Measurements from ENCODE around the gene TSPAN10. TPM values are rescaled to one million over a fixed set of nuclear protein-coding genes. Genes with fewer than 3 reads are reported as not detected.

The TSPAN10 gene
- polyA plus RNA-seq, 1 donor from 2014 or later: 0.36 TPM

DNA sequence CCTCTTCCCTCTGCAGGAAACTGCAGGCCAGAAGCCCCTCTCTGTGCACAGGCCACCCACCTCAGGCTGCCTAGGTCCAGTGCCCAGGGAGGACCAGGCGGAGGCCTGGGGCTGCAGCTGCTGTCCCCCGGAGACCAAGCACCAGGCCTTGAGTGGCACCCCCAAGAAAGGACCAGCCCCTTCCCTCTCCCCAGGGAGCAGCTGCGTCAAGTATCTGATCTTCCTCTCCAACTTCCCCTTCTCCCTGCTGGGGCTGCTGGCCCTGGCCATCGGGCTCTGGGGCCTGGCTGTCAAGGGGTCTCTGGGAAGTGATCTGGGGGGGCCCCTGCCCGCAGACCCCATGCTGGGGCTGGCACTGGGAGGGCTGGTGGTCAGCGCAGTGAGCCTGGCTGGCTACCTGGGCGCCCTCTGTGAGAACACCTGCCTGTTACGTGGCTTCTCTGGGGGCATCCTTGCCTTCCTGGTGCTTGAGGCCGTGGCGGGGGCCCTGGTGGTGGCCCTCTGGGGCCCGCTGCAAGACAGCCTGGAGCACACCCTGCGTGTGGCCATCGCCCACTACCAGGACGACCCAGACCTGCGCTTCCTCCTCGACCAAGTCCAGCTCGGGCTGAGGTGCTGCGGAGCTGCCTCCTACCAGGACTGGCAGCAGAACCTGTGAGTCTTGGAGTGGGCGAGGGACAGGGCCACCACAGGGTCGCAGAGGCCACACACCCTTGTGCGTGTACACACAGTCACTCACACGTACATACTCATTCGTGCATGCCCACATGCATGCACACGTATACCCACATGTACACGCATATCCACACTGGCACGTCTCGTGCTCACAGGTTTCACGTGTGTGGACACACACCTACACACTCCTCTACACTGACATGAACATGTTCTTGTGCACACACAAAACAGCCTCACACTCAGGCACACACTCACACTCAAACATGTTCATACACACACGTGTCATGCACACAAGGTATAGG lies 8.3 kb downstream of the TSPAN10 start:
- peaks cover 11% of the 10 kb centered on the region for H3K27me3 Mint-ChIP-seq
- no peak overlapping the region for H3K4me3 Mint-ChIP-seq
- H3K4me1 Mint-ChIP-seq: no peaks in the 10 kb centered on the region
- no peaks in the 10 kb centered on the region for H3K9me3 Mint-ChIP-seq
- no peak overlapping the region for H3K27ac Mint-ChIP-seq
- H3K36me3 Mint-ChIP-seq: no peaks in the 10 kb centered on the region

DNA sequence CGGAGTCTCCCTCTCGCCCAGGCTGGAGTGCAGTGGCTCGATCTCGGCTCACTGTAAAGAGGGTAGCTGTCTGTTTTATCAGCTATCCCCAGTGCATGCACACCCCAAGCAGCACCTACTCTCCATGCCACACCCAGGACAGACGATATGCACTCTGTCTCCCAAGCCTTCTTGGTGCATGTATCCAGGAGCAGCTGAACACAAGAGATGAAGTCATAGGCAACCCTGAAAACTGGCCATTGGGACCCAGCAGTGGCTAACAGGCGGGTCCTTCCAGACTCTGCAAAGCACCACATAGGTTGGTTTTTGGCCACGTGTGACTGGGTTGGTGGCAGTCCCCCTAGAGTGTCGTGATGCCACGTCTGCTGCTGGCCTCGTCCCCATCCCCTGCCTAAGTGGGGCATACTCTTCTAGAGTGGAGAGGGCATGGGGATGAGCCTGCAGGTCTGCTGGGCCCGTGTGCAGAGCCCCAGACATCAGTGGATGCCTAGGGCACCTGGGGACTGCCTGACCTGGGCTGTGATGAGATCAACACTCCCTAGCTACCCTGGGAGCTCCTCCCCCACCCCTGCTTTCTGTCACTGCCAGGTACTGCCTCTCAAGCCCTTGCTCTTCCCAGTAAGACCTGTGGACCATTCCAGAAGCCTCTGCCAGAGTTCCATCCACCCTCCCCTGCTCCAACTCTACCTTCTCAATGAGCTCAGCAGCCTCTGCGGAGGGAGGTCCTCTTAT lies 10.0 kb downstream of the TSPAN10 start:
- no peak overlapping the region for H3K27ac Mint-ChIP-seq
- H3K27me3 Mint-ChIP-seq: peaks cover 14% of the 10 kb centered on the region
- H3K4me1 Mint-ChIP-seq: peaks cover 0 to 2% (median 0%) of the 10 kb centered on the region in 3 donors
- H3K4me3 Mint-ChIP-seq: peak overlapping the region in 1 of 4 donors; percentile 32
- no peaks in the 10 kb centered on the region for H3K36me3 Mint-ChIP-seq
- H3K9me3 Mint-ChIP-seq: no peaks in the 10 kb centered on the region

DNA sequence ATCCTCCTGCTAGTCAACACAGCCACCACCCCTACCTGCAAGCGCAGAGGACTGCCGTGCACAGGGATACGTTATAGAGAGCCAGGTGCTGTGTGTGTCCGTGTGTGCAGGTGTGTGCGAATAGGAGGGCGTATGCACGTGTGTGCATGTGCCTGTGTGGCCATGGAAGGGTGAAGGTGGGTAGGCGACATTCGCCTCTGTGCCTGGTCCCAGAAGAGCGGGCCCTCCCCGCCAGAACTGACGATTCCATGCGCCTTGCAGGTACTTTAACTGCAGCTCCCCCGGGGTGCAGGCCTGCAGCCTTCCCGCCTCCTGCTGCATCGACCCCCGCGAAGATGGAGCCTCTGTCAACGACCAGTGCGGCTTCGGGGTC lies 10.6 kb downstream of the TSPAN10 start:
- H3K4me1 Mint-ChIP-seq: peaks cover 0 to 2% (median 0%) of the 10 kb centered on the region in 3 donors
- peaks cover 14% of the 10 kb centered on the region for H3K27me3 Mint-ChIP-seq
- H3K9me3 Mint-ChIP-seq: no peaks in the 10 kb centered on the region
- peak overlapping the region in 1 of 4 donors; percentile 32 for H3K4me3 Mint-ChIP-seq
- H3K36me3 Mint-ChIP-seq: no peaks in the 10 kb centered on the region
- no peak overlapping the region for H3K27ac Mint-ChIP-seq

DNA sequence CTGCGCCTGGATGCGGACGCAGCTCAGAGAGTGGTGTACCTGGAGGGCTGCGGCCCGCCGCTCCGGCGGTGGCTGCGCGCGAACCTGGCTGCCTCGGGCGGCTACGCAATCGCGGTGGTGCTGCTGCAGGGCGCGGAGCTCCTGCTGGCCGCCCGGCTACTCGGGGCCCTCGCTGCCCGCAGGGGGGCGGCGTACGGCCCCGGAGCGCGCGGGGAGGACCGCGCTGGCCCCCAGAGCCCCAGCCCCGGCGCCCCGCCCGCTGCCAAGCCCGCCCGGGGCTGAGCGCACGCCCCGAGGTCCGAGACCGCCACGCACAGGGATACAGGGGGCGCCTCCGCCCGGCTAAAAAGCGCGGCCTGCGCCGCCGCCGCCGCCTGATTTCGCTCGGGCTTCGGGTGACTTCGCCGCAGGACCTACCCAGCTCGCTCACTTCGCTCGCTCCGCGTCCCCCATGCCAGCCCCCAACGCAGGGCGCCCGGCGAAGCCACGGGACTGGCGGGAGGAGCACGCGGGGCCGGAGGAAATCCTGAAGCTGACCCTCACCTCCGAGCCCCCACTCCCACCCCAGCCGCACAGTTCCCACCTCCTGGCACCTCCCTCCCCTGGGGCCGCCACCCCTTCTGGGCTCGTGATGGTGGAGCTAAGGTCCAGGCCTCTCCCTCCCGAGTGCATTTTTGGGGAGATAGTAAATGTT lies 11.2 kb downstream of the TSPAN10 start:
- Mint-ChIP-seq H3K36me3 (no peaks in the 10 kb centered on the region), H3K27me3 (peaks cover 16% of the 10 kb centered on the region), H3K4me1 (peaks cover 0 to 2% (median 0%) of the 10 kb centered on the region in 3 donors), H3K9me3 (no peaks in the 10 kb centered on the region), H3K4me3 (no peak overlapping the region), H3K27ac (no peak overlapping the region)

DNA sequence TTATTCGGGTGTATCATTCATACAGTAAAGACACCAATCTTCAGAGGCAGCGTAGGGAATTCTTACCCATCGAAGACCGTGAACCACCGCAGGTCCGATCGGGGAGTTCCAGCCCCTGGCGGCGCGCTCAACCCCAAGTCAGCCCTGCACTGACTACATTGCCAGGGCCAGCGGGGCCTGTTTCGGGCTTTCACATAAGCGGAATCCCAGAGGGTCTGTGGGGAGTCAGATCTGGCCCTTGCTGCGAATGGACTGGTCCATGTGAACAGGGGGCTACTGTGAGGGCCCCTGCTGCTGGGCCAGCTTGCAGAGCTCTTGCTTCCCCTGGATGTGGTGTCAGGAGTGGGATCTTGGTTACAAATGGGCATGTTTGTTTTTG lies 11.7 kb downstream of the TSPAN10 start:
- H3K27me3 Mint-ChIP-seq: peaks cover 21% of the 10 kb centered on the region
- no peaks in the 10 kb centered on the region for H3K9me3 Mint-ChIP-seq
- H3K27ac Mint-ChIP-seq: peak overlapping the region in 1 of 3 donors; percentile 27
- no peak overlapping the region for H3K4me3 Mint-ChIP-seq
- H3K36me3 Mint-ChIP-seq: no peaks in the 10 kb centered on the region
- H3K4me1 Mint-ChIP-seq: peaks cover 0 to 4% (median 3%) of the 10 kb centered on the region in 3 donors

DNA sequence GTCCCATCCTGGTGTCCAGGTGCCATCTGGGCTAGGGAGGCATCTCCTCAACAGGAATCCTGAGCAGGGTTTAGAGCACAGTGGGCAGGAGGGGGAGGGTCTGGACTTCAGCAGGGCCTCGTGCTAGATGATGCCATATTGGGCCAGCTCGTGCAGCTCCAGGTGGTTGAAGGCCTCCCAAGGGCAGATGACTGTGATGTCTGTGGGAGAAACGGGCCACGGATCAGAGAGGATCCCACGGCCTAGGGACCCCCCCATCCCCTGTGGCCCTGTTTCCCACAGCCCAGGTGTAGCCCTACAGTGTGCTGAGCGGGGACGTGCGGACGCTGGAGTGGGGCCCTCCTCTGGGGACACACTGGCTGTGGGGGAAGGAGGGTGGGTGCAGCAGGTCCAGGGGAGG lies 14.0 kb downstream of the TSPAN10 start:
- no peak overlapping the region for H3K4me3 Mint-ChIP-seq
- H3K27me3 Mint-ChIP-seq: peaks cover 29% of the 10 kb centered on the region
- H3K9me3 Mint-ChIP-seq: no peaks in the 10 kb centered on the region
- H3K27ac Mint-ChIP-seq: no peak overlapping the region
- H3K36me3 Mint-ChIP-seq: no peaks in the 10 kb centered on the region
- peaks cover 0 to 5% (median 3%) of the 10 kb centered on the region in 3 donors for H3K4me1 Mint-ChIP-seq

DNA sequence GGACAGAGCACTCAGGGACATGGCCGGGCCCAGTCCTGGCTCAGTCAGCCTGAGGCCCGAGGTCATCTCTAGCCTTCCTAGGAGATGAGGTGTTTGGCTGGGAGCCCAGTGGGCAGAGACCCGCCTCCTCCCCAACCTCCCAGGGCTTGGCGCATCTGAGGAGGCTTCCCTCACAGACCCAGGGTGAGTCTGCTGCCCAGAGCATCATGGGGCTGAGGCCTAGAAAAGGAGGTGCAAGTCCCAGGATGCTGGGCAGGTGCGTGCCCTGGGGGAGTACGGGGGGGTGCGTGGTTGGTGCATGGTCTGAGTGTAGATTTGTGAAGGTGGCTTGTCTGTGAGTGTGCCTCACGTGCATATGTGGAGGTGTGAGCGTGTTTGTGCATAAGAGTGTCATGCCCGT lies 14.7 kb downstream of the TSPAN10 start:
- peaks cover 29% of the 10 kb centered on the region for H3K27me3 Mint-ChIP-seq
- peak overlapping the region in 1 of 4 donors; percentile 34 for H3K4me3 Mint-ChIP-seq

DNA sequence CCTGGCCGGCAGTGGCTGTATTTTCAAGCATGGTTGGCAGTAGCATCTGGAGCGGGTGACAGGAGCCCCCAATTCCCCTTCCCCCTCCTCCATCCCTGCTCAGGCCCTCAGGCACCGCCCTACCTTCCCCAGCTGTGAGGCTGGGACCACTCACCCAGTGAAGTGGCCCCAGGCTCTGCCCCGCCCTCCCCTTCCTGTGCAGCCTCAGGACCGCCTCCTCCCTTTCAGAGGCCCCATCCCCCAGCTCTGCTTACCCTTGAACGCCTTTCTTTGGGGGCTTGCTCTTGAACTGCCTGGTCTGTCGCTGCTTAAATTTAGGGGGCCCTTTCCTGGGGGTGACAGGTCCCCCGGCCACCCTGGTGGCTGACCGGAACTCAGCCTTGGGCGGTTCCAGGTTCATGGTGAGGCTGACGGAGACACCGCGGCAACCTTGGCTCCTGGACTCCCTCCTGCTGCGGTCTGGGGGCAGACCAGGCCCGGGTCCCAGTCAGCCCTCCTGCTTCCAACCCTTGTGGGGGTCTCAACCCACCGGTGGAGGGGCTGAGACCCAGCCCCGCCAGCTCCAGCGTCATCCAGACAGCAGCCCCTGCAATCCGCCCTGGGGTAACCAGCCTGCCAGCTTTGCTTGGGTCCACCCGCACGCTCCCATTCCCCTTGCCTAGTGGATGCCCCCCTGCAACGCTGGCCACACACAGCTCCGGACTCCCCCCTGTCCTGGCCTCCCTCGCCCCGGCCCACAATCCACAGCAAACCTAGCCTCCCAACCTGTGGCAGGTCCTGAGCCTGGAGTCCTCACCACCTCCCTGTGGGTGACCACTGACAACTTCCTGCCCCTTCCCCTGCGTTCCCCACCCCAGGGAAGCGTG lies 16.1 kb downstream of the TSPAN10 start:
- Mint-ChIP-seq H3K9me3 (no peaks in the 10 kb centered on the region), H3K36me3 (no peaks in the 10 kb centered on the region), H3K4me1 (peaks cover 0 to 5% (median 3%) of the 10 kb centered on the region in 3 donors), H3K4me3 (peak overlapping the region; percentile 4 to 87 (median 71)), H3K27me3 (peaks cover 29% of the 10 kb centered on the region), H3K27ac (no peak overlapping the region)

More for the DNA sequence above, 14.7 kb downstream of the TSPAN10 start:
- H3K27ac Mint-ChIP-seq: no peak overlapping the region
- no peaks in the 10 kb centered on the region for H3K36me3 Mint-ChIP-seq
- peaks cover 0 to 5% (median 3%) of the 10 kb centered on the region in 3 donors for H3K4me1 Mint-ChIP-seq
- no peaks in the 10 kb centered on the region for H3K9me3 Mint-ChIP-seq

DNA sequence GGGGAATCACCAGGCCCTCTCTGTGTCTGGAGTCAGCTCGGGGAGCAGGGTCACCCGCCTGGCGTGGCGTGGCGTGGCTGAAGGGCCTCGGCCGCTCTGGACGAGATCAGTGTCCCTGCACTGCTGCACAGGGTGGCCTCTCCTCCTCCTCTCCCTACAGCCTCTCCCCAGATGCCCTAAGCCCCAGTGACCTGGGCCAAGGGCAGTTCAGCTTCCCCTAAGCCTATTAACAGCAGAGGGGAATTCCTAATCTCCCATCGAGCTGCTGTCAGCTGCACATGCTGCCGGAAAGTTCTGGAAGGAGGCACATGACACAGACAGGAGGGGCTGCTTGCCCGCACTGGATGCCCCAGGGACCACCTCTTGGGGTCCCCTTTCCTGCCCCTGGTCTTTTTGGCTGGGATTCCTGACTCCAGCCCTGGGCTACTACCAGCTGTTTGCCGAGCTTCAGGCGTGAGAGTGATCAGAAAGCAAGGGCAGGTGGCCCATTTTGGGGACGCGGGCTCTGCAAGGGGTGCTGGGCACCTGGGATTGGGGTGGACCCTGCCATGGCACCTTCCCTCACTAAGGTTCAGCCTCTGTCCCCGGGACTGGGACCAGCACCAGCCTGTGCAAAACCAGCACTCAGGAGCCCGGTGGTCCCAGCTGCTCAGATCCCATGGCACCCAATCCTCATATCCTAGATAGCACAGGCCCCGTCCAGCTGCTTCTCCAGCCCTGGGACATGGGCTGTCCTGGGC lies 18.6 kb downstream of the TSPAN10 start:
- no peaks in the 10 kb centered on the region for H3K9me3 Mint-ChIP-seq
- no peak overlapping the region for H3K4me3 Mint-ChIP-seq
- peaks cover 17% of the 10 kb centered on the region for H3K27me3 Mint-ChIP-seq
- peaks cover 0 to 5% (median 3%) of the 10 kb centered on the region in 3 donors for H3K4me1 Mint-ChIP-seq
- no peak overlapping the region for H3K27ac Mint-ChIP-seq
- no peaks in the 10 kb centered on the region for H3K36me3 Mint-ChIP-seq

DNA sequence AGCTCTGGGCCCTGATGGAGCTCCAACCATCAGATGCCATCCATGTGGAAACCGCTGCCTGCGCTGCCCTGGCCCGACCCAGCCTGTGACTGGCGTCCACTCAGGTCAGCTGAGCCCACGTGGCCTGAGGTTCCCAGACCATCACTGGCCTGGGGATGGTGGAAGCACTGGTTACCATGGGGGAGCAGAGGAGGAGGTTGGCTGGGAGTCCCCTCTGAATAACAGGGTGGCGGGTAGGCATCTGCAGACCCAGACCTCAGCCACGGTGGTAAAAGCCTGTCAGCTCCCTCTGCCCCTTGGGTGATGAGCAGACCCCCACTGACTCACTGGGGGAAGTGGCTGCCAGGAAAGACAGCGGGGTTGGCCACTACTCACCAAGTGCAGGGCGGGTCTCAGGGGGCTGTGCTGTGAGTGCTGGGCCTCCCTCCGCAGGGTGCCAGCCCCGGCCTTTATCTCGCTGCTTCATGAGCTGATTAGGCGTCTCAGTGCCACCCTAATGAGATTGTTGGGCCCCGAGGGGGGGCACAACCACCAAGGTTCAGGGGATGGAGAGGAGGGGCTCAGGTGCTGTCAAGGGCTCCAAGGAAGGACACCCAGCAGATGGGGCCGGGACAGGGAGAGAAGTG lies 19.2 kb downstream of the TSPAN10 start, which contains the start of gene PDE6G:
Gene PDE6G, minus strand, starts transcription at position 425 of the 626 bp plus-strand sequence. CDS start 3,237 bp downstream, outside the sequence.
- H3K27ac Mint-ChIP-seq: peak within 1 kb of the TSS in 2 of 3 donors; percentile 43 to 81
- peaks cover 0 to 5% (median 3%) of the 10 kb centered on the region in 3 donors for H3K4me1 Mint-ChIP-seq
- H3K4me3 Mint-ChIP-seq: no peak within 1 kb of the TSS
- H3K27me3 Mint-ChIP-seq: peaks cover 17% of the 10 kb centered on the region
- no peaks in the 10 kb centered on the region for H3K36me3 Mint-ChIP-seq
- H3K9me3 Mint-ChIP-seq: no peaks in the 10 kb centered on the region

DNA sequence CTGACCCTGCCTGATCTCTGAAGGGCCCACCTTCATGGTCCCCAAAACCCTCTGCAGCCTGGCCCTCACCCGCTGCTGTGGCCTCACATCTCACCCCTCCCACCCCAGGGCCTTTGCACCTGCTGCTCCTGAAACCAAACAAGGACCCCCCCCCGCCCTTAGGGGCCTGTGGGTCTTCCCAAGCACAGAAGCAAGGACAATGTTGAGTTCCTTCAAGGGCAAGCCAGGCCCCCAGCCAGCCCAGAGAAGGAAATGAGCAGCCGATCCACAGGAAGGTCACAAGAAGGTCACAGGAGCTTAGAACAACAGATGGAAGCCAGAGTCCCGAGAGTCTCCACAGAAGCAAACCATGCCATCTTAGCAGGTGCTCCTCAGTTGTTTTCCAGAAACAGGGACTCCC lies 19.8 kb downstream of the TSPAN10 start:
- Mint-ChIP-seq H3K4me1 (peaks cover 0 to 4% (median 3%) of the 10 kb centered on the region in 3 donors), H3K27me3 (peaks cover 16% of the 10 kb centered on the region), H3K9me3 (no peaks in the 10 kb centered on the region), H3K36me3 (no peaks in the 10 kb centered on the region), H3K27ac (peak overlapping the region in 2 of 3 donors; percentile 43 to 81), H3K4me3 (no peak overlapping the region)

DNA sequence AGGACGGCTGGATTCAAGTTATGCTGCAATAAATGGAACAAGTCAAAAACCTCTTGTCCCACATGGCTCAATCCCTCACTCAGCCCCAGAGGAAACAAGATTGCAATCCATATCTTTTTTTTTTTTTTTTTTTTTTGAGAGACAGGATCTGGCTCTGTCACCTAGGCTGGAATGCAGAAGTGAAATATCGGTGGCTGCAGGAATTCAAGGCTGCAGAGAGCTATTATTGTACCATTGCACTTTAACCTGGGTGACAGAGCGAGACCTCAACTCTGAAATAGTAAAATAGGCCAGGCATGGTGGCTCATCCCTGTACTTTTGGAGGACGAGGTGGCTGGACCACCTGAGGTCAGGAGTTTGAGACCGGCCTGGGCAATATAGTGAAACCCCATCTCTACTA lies 22.0 kb downstream of the TSPAN10 start:
- H3K27ac Mint-ChIP-seq: no peak overlapping the region

DNA sequence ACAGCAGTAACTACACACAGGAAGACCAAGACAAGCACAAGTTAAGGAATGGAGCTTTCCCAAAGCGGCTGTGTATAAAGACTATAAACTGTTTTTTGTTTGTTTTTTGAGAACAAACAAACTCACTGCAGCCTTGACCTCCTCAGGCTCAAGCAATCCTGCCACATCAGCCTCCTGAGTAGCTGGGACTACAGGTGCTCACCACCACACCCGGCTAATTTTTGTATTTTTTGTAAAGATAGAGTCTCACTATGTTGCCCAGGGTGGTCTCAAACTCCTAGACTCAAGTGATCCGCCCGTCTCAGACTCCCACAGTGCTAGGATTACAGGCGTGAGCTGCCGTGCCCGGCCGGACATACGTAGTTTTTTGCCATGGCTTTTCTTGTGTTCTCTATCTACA lies 23.4 kb downstream of the TSPAN10 start:
- Mint-ChIP-seq H3K9me3 (no peaks in the 10 kb centered on the region), H3K4me1 (no peaks in the 10 kb centered on the region), H3K27ac (no peak overlapping the region), H3K4me3 (no peak overlapping the region), H3K27me3 (no peaks in the 10 kb centered on the region), H3K36me3 (no peaks in the 10 kb centered on the region)

More for the DNA sequence above, 22.0 kb downstream of the TSPAN10 start:
- Mint-ChIP-seq H3K9me3 (no peaks in the 10 kb centered on the region), H3K36me3 (no peaks in the 10 kb centered on the region), H3K4me3 (no peak overlapping the region), H3K27me3 (peaks cover 4% of the 10 kb centered on the region), H3K4me1 (no peaks in the 10 kb centered on the region)
